Body of pancreas (tissue), 4 donors: ENCODE data around the gene KRTAP20-1.

ENCODE experiments used
- POLR2A ChIP-seq, 3 donors: fragments of 450-650 bp; IDR thresholded peaks; one replicate each; pipeline ENCODE4 v1.6.1; 2016; ENCODE audit warnings: antibody characterized with exemption in 3 of 3, mild to moderate bottlenecking in 2 of 3
- TF ChIP-seq, protein P1 (sequence below), 7 experiments: fragments of 450-650 bp in 4 of 7; fragments of 200-600 bp in 3 of 7; sonication (generic) in 3 of 7; IDR thresholded peaks; one replicate each; pipeline ENCODE4 v1.5.1; 2016 to 2019; ENCODE audit warnings: antibody characterized with exemption in 7 of 7

DNA sequence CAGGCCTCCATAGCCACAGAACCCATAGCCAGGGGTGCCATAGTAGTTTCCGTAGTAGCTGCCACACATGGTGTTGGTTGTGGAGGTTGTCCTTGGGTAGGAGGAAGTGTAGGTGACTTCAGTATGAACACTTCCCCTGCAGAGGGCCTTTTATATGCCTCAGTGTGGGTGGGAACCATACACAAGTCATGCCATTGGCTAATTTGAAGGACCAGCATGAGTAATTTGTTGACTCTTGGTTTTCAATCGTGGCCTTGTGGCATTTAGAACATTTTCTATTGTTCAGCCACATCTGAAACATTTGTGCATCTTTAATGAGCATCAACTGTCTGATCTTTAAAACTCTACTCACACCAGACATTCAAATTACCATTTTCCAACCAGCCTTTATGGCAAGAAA lies 2.4 kb upstream of the KRTAP20-1 start, which contains the start of gene KRTAP6-1:
- TF ChIP-seq, protein P1, sequence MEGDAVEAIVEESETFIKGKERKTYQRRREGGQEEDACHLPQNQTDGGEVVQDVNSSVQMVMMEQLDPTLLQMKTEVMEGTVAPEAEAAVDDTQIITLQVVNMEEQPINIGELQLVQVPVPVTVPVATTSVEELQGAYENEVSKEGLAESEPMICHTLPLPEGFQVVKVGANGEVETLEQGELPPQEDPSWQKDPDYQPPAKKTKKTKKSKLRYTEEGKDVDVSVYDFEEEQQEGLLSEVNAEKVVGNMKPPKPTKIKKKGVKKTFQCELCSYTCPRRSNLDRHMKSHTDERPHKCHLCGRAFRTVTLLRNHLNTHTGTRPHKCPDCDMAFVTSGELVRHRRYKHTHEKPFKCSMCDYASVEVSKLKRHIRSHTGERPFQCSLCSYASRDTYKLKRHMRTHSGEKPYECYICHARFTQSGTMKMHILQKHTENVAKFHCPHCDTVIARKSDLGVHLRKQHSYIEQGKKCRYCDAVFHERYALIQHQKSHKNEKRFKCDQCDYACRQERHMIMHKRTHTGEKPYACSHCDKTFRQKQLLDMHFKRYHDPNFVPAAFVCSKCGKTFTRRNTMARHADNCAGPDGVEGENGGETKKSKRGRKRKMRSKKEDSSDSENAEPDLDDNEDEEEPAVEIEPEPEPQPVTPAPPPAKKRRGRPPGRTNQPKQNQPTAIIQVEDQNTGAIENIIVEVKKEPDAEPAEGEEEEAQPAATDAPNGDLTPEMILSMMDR (IDR thresholded peaks at IDR 0.05), result no peak
- TF ChIP-seq POLR2A (IDR thresholded peaks at IDR 0.05), result no peak
